Colonic mucosa (tissue), 4 donors: ENCODE measurements around the gene NRP2. TPM values are rescaled to one million over a fixed set of nuclear protein-coding genes. Genes with fewer than 3 reads are reported as not detected.

Experiments
- DNase-seq: peaks from one replicate; pipeline ENCODE4 v3.0.0-alpha.2; 2020
- H3K27ac ChIP-seq: fragments of 200-600 bp; one replicate; pipeline ENCODE4 v1.8.0; 2021
- H3K27me3 ChIP-seq: fragments of 200-600 bp; one replicate; pipeline ENCODE4 v1.8.0; 2021
- H3K36me3 ChIP-seq: fragments of 200-600 bp; one replicate; pipeline ENCODE4 v1.8.0; 2021
- H3K4me1 ChIP-seq: fragments of 200-600 bp; one replicate; pipeline ENCODE4 v1.8.0; 2021; ENCODE audit warnings: mild to moderate bottlenecking
- H3K4me3 ChIP-seq: fragments of 200-600 bp; one replicate; pipeline ENCODE4 v1.8.0; 2021
- H3K9ac ChIP-seq, 2 donors: one replicate each; pipeline ENCODE4 v1.7.0; 2013; ENCODE audit warnings: control low read depth in 2 of 2, low read depth in 2 of 2, low read length in 2 of 2
- H3K9me3 ChIP-seq: fragments of 200-600 bp; one replicate; pipeline ENCODE4 v1.8.0; 2021
- CTCF ChIP-seq: fragments of 200-600 bp; IDR thresholded peaks from one replicate; pipeline ENCODE4 v1.8.0; 2022; ENCODE audit warnings: antibody characterized with exemption, mild to moderate bottlenecking
- intact Hi-C: fragments of 100-400 bp; cut with DNase I; formaldehyde crosslinking; loops from one replicate; pipeline ENCODE4 v1.14.1; 2022
- total RNA-seq, 2 donors: library from RNA; stranded (reverse); fragmentation: NEBNext Ultra II Directional in 1 of 2; extraction: Animal tissue kit (Norgen Biotek cat#: 25700) in 1 of 2; gene quantifications; one replicate each; pipeline ENCODE4 v1.2.1, GENCODE V29; 2021
- donor health status: healthy.
- donor health status: DM: no; HTN: no; CAD: no.
- donor health status: DM: no; HTN: no; CAD: no.

The NRP2 gene
- total RNA-seq, 2 donors from 2014 or later, result 5.4 to 25.2 TPM

GRCh38 chr2:205760157-205760556 is 77.9 kb downstream of the NRP2 start:
- no peaks in the 10 kb centered on the region for H3K4me1 ChIP-seq
- no peaks in the 10 kb centered on the region for H3K36me3 ChIP-seq
- TF ChIP-seq CTCF, result no peak
- no peak for DNase-seq
- intact Hi-C loops, result loop anchor here (10.0 kb wide), 1 partner anchor 165 kb away; no protein-coding TSS in a partner anchor
- H3K4me3 ChIP-seq, result no peak overlapping the region
- no peaks in the 10 kb centered on the region for H3K27me3 ChIP-seq
- no peak overlapping the region for H3K9ac ChIP-seq
- H3K9me3 ChIP-seq, result no peaks in the 10 kb centered on the region
- H3K27ac ChIP-seq, result no peak overlapping the region

GRCh38 chr2:205761421-205761820 is 79.1 kb downstream of the NRP2 start:
- TF ChIP-seq CTCF, result no peak
- H3K4me1 ChIP-seq, result no peaks in the 10 kb centered on the region
- H3K36me3 ChIP-seq, result no peaks in the 10 kb centered on the region
- no peak overlapping the region for H3K9ac ChIP-seq
- no peak overlapping the region for H3K4me3 ChIP-seq
- DNase-seq, result no peak
- no peaks in the 10 kb centered on the region for H3K9me3 ChIP-seq
- no peaks in the 10 kb centered on the region for H3K27me3 ChIP-seq
- intact Hi-C loops, result loop anchor here (10.0 kb wide), 1 partner anchor 163 kb away; no protein-coding TSS in a partner anchor
- no peak overlapping the region for H3K27ac ChIP-seq

GRCh38 chr2:205762881-205763280 is 80.6 kb downstream of the NRP2 start:
- DNase-seq, result no peak

GRCh38 chr2:205763708-205764211 is 81.5 kb downstream of the NRP2 start:
- H3K4me3 ChIP-seq, result no peak overlapping the region
- no peaks in the 10 kb centered on the region for H3K36me3 ChIP-seq
- no peaks in the 10 kb centered on the region for H3K9me3 ChIP-seq
- intact Hi-C loops, result loop anchor here (10.0 kb wide), 1 partner anchor 161 kb away; no protein-coding TSS in a partner anchor
- no peaks in the 10 kb centered on the region for H3K27me3 ChIP-seq
- H3K9ac ChIP-seq, result no peak overlapping the region
- no peaks in the 10 kb centered on the region for H3K4me1 ChIP-seq
- no peak overlapping the region for H3K27ac ChIP-seq
- peak; percentile 56 for TF ChIP-seq CTCF
- DNase-seq, result peak; percentile 74

More at GRCh38 chr2:205762881-205763280, 80.6 kb downstream of the NRP2 start:
- no peak overlapping the region for H3K4me3 ChIP-seq
- TF ChIP-seq CTCF, result no peak
- H3K36me3 ChIP-seq, result no peaks in the 10 kb centered on the region
- H3K27me3 ChIP-seq, result no peaks in the 10 kb centered on the region
- no peak overlapping the region for H3K9ac ChIP-seq
- no peak overlapping the region for H3K27ac ChIP-seq
- H3K4me1 ChIP-seq, result no peaks in the 10 kb centered on the region
- no peaks in the 10 kb centered on the region for H3K9me3 ChIP-seq
- intact Hi-C loops, result loop anchor here (10.0 kb wide), 1 partner anchor 162 kb away; no protein-coding TSS in a partner anchor

GRCh38 chr2:205764270-205764746 is 82.0 kb downstream of the NRP2 start:
- DNase-seq, result no peak
- Histone ChIP-seq H3K36me3 (no peaks in the 10 kb centered on the region), H3K4me1 (no peaks in the 10 kb centered on the region), H3K27ac (no peak overlapping the region), H3K4me3 (no peak overlapping the region), H3K9ac (no peak overlapping the region), H3K27me3 (no peaks in the 10 kb centered on the region), H3K9me3 (no peaks in the 10 kb centered on the region)
- intact Hi-C loops, result loop anchor here (10.0 kb wide), 1 partner anchor 160 kb away; no protein-coding TSS in a partner anchor
- no peak for TF ChIP-seq CTCF
